ENCODE measurements around the gene TGFBR2. TPM values are rescaled to one million over a fixed set of nuclear protein-coding genes. Genes with fewer than 3 reads are reported as not detected.

Gene TGFBR2
- total and polyA plus RNA-seq, 2 of the 13 experiments (the other 11 are each of a cell fraction or from before 2014, with no cell fraction given), result 82.2 to 187 TPM

- peak; percentile 66 for DNase-seq (ENCODE audit: low spot score)
- intact Hi-C loops (cut with micrococcal nuclease; ENCODE audit: unreplicated experiment) (no loop called here), in situ Hi-C loops (cut with HindIII; ENCODE audit: extremely low pct_ligation_motif_present, low pct_unique_long_range_greater_than_20kb) (no loop called here)
- WGBS (ENCODE audit: low lambda C conversion rate), result 23% methylated on average over 7 of the region's 7 CpGs
- Histone ChIP-seq H2AFZ (ENCODE audit: low read length) (no peak overlapping the region), H3K4me3 (replicated peaks in 1 of 3; ENCODE audit: insufficient read depth in 1 of 3, low read depth in 2 of 3, low read length in 3 of 3) (peak overlapping the region in 1 of 3 experiments; percentile 12; a peak in 1 of 6 replicates), H4K20me1 (ENCODE audit: insufficient read depth, low read length) (peaks cover 98% of the 10 kb centered on the region), H3K36me3 (replicated peaks in 1 of 2; ENCODE audit: control insufficient read depth in 1 of 2, insufficient read depth in 2 of 2, low read length in 2 of 2) (peaks cover 16 to 73% of the 10 kb centered on the region in 2 experiments), H3K27ac (ENCODE audit: extremely low read length, insufficient read depth, low read length) (peak overlapping the region; percentile 69), H3K79me2 (ENCODE audit: insufficient read depth, low read length) (peaks cover 99% of the 10 kb centered on the region), H3K4me1 (ENCODE audit: insufficient read depth, low read length) (peaks cover 100% of the 10 kb centered on the region), H3K9ac (ENCODE audit: insufficient read depth, low read depth, low read length) (0 out of 2 replicates have a peak overlapping the region, but pooled peaks have one; percentile 26), H3K27me3 (ENCODE audit: control insufficient read depth in 1 of 2, insufficient read depth in 2 of 2, low read length in 2 of 2) (no peaks in the 10 kb centered on the region), H3K9me3 (ENCODE audit: low read length) (no peaks in the 10 kb centered on the region), H3K4me2 (ENCODE audit: low read depth, low read length) (peak overlapping the region; percentile 30)
- no TSS peak for BruUV-seq (replicated peaks)
- peak; percentile 32 for FAIRE-seq
- ATAC-seq, result peak; percentile 75
- ChIA-PET POLR2A (interaction anchor here (0.9 to 1.2 kb wide), 3 partner anchors 18 to 287 kb away, joined by 3 to 5 read pairs (median 4); no protein-coding TSS in a partner anchor), CTCF (ENCODE audit: low intra/inter-chr PET ratio, low total read pairs) (no interaction called here)
- TF ChIP-seq POGZ (CRISPR knock-in tag; IDR thresholded peaks at IDR 0.05) (peak; percentile 55), ESRRA (CRISPR knock-in tag; IDR thresholded peaks at IDR 0.05; ENCODE audit: low read depth) (peak; percentile 70), AKNA (CRISPR knock-in tag; IDR thresholded peaks at IDR 0.05; ENCODE audit: borderline replicate concordance) (no peak), ZNF3 (CRISPR knock-in tag; IDR thresholded peaks at IDR 0.05) (0 out of 2 replicates have a peak, but pooled peaks have one; percentile 31), ELF4 (CRISPR knock-in tag; IDR thresholded peaks at IDR 0.05; ENCODE audit: borderline replicate concordance) (no peak), NFYC (CRISPR knock-in tag; IDR thresholded peaks at IDR 0.05) (0 out of 2 replicates have a peak, but pooled peaks have one; percentile 7), SMAD3 (CRISPR knock-in tag; IDR thresholded peaks at IDR 0.05) (0 out of 2 replicates have a peak, but pooled peaks have one; percentile 29), FOSL1 (CRISPR knock-in tag; IDR thresholded peaks at IDR 0.05; ENCODE audit: borderline replicate concordance) (peak; percentile 41; the same call in 1 of the 2 replicates), HNF4A (CRISPR knock-in tag; IDR thresholded peaks at IDR 0.05) (peak; percentile 29), PAF1 (CRISPR knock-in tag; IDR thresholded peaks at IDR 0.05) (peak; percentile 24; the same call in 1 of the 2 replicates), ZNF24 (IDR thresholded peaks at IDR 0.05) (no peak), NFIC (IDR thresholded peaks at IDR 0.05; ENCODE audit: low read length) (peak; percentile 5; the same call in 1 of the 2 replicates), FOXO1 (CRISPR knock-in tag; IDR thresholded peaks at IDR 0.05) (peak; percentile 74; the same call in 1 of the 2 replicates), JUND (CRISPR knock-in tag; IDR thresholded peaks at IDR 0.05) (0 out of 2 replicates have a peak, but pooled peaks have one; percentile 18), PPARG (CRISPR knock-in tag; conservative IDR thresholded peaks at IDR 0.05) (peak; percentile 52; the same call in 1 of the 2 replicates), SMC3 (IDR thresholded peaks at IDR 0.05; ENCODE audit: low read length) (peak; percentile 30; the same call in 1 of the 2 replicates), ZNF362 (CRISPR knock-in tag; IDR thresholded peaks at IDR 0.05; ENCODE audit: borderline replicate concordance) (peak; percentile 35; the same call in 1 of the 2 replicates), DPF2 (CRISPR knock-in tag; IDR thresholded peaks at IDR 0.05; ENCODE audit: borderline replicate concordance, low read depth) (peak; percentile 35; the same call in 1 of the 2 replicates), KDM3A (CRISPR knock-in tag; IDR thresholded peaks at IDR 0.05; ENCODE audit: low read depth) (no peak), TGIF2 (CRISPR knock-in tag; IDR thresholded peaks at IDR 0.05) (peak; percentile 11; the same call in 1 of the 2 replicates)
These were observed 25.0 kb downstream of the TGFBR2 start for GRCh38 chr3:30631243-30631904.

Data from HepG2 (cell line).